GM19043 (cell line): Measurements from ENCODE around the gene CAMK1G.

ENCODE experiments used
- ATAC-seq: cut with Tn5 transposase; IDR thresholded peaks from one replicate; pipeline ENCODE4 v1.9.1; 2021; ENCODE audit warnings: low read depth; ENCODE audit not compliant: unreplicated experiment

The CAMK1G gene

GRCh38 chr1:209564849-209565248 lies 18.7 kb upstream of the CAMK1G start:
- ATAC-seq = no peak

DNA sequence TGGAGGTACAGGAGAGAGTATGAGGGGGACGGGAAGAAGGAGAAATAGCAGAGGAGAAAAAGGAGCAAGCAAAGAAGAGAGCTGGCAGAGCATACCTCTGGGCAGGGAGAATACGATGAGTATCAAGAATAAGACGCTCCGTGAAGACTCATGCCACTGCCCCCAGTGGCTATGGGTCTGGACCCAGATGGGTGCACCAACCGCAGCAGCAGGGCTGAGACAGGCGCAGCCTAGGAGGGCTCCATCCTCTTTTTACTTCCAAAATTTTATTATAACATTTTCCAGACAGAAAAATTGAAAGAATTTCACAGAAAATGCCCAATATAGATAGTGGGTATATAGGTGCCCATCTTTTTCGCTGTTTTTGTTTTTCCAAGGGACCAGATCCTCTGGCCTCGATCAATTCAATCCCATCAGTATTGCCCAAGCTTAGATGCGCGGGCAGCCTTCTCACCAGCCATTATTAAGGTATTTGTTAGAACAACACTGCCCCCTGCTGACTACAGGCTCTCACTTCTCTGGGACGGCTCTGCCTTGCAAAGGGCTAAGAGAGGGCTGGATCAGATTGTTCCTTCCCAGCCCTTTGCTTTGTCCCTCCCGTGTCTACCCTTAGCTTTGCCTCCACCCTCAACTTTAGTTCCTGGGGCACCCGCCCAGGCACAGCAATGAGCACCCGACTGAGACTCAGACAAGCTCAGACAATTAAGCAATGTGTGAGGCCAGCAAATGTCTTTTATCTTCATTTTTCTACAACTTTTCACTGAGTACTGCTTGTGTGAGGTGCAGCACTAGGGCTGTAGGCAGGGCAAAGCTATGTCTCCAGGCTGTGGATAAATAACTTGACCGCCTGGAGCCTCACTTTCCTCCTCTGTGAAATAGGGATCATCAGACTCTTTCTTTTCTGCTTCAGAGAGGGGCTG lies 17.5 kb upstream of the CAMK1G start:
- peak; percentile 78 for ATAC-seq

GRCh38 chr1:209567698-209568175 lies 15.8 kb upstream of the CAMK1G start:
- ATAC-seq = no peak

DNA sequence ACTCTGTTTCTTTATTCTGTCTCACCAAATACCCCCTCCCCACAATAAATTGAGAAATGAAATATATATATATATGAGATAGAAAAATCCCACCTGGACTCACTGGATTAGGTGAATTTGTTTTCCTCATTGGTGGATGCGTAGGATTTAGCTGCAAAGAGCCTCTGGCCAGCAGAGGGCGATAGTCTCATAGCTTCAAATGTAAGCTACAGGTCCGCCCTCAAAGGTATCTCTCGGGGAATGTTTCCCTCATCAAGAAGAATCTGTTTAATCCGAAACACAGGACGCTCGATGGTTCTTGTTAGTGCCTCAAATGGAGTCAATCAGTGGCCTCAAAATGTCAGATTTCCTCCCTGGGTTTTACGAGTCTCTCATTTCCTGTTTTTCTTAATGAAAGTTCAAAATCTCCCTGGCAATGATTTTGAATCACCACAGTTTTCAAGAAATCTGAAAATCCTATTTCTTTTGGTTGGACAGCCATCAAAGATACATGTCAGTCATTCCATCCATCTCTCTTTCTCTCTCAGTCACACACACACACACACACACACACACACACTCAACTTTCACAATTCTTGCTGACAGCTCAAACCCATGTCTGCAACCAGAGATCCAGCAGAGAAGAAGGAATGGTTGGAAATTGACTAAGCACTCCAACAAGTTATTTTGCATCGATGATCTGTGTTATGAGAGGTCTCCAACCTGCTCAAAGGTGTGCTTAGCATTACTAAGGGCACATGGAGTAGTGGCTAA lies 13.9 kb upstream of the CAMK1G start:
- no peak for ATAC-seq

DNA sequence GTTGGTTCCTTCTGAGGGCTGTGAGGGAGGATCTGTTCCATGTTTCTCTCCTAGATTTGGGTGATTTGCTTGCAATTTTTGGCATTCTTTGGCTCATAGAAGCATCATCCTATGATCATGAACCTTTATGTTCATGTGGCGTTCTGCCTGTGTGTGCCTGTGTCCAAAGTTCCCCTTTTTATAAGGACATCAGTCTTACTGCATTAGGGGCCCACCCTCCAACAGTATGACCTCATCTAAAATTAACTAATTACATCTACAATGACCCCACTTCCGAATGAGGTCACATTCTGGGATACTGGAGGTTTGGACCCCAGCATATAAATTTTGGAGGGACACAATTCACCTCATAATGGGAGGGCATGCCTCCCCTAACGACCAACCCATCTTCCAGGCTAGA lies 12.8 kb upstream of the CAMK1G start:
- ATAC-seq = no peak

DNA sequence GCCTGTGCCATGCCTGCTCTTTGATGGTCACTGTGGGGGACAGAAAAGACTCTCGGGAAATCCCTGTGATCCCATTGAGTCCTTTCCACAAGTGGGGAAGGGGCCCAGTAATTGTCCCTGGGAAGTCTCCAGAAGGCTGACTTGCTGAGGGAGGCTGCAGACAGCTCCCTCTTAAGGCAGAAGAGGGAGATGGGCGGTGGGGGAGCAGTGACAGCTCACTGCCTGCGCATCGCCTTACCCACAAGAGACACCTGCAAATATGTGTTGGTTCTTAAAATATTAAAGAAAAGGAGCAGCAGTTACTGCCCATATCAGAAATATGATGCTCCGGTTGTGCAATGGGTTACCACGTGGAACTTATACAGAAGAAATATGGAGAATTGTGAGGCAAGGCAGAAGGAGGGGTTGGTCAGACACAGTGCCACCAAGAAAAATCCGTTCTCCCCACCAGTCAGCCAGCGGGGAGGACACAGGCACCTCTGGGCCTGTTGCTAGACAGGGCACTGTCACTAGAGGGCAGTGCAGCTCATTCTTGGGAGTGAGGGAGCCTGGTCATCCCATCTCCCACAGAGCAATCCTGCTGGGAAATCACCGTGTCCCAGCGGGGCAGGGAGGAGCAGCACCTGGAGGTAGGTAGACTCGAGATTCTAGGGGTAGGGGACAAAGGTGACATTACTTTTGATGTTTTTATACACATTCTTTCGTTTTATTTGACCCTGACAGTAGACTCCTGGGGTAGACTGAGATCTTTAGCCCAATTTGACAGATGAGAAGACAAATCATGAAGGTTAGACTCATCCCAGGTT lies 6.9 kb upstream of the CAMK1G start:
- peak; percentile 76 for ATAC-seq

DNA sequence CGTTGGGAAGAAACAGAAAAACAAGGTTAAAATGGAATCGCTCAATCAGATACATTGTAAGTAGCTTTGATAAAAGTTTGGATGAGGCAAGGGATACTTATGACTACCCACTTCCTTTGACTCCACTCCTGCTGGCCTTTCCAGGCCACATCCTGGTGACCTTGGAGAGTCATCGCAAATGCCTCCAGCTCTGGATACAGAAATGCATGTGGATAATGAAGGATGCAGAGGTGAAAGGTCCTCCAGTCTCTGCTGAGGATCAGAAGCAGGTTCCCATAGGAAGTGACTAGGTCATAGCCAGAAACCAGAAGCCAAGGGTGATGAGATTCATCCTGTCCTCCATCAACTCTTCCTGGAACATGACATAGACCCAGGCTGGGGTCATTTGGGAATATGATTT lies 6.2 kb upstream of the CAMK1G start:
- ATAC-seq = no peak

GRCh38 chr1:209580577-209580976 lies 2.9 kb upstream of the CAMK1G start:
- ATAC-seq = no peak

DNA sequence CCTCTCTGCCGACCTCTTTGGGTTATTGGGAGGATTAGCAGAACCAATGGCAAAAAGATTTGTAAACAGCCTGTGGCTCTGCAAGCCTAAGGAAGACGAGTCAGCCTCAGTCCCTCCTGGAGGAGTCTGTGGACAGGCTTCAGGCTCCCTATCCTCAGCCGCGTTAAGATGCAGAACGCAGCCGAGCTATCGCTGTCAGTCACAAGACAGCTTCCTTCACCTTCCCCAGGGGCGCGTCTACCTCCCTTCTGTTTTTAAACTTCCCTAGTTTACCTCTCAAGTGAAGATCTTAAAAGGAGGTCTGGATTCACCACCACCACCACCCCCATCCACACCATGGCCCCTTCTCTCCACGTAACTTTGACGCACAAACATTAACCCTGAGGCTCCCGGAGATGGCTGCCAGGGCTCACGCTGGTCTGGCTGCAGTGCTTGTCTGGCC lies 738 bp downstream of the CAMK1G start:
- ATAC-seq = no peak

GRCh38 chr1:209585197-209585596 lies 1.7 kb downstream of the CAMK1G start:
- no peak for ATAC-seq

DNA sequence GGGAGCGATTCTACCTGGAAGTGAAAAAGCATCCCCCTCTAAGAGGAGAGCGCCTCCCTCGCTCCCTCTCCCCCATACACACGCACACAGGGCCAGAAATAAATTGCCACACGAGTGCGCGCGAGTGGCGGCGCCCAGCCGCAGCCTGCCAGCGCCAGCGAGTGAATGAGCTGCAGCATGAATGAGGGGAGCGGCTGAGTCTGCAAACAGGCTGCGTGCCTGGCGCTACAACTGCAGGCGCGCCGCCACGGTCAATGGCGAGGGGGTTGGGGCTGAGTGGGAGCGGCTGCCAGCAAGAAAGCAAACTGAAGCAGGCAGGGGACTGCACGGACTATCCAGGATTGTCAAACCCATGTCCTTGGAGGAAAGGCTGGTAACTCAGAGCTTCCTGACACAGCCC lies 2.2 kb downstream of the CAMK1G start:
- no peak for ATAC-seq

DNA sequence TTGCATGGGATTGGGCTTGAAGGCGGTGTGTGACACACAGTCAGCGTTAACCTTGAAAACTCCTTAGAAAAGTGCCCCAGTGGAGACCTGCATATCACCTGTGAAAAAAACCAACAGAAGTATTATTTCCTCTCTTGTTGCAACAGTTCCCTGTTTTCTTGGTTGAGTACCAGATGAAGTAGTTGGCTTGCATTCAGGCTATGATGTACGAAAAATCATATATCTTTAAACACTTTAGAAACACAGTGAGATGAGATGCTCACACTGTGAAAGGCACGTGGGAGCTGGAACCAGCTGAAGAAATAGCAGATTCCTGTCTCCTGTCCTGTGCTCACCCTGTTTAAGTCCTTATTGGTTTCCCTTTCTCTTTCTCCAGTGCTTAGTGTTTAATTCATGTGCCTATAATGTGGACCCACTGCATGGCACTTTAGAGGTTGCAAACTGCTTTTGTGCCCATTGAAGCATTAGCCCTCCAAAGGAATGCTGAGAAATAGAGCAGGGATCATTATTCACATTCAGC lies 2.8 kb downstream of the CAMK1G start:
- no peak for ATAC-seq

- no peak for ATAC-seq
These were observed 4.3 kb downstream of the CAMK1G start for GRCh38 chr1:209587789-209588188.

GRCh38 chr1:209589440-209589839 lies 5.9 kb downstream of the CAMK1G start:
- no peak for ATAC-seq

GRCh38 chr1:209589863-209590262 lies 6.3 kb downstream of the CAMK1G start:
- no peak for ATAC-seq

DNA sequence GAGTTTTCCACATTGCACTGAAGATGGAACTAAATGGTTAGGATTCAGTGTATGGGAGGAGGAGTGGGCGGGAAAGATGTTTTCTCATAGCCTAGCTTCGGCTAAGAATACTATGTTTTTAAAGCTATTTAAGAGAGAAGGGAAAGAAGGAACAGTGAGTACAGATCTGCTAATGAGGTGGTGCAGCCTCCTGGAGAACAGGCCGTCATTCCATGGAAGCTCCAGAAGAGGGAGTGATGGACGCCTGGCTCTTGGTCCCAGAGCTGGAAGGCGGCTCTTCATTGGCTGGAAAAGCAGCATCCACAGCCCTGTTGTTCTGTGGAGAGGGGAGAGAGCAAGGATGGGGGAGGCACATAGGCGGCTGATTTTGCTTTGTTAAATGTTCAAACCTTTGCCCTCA lies 6.9 kb downstream of the CAMK1G start:
- ATAC-seq = no peak

DNA sequence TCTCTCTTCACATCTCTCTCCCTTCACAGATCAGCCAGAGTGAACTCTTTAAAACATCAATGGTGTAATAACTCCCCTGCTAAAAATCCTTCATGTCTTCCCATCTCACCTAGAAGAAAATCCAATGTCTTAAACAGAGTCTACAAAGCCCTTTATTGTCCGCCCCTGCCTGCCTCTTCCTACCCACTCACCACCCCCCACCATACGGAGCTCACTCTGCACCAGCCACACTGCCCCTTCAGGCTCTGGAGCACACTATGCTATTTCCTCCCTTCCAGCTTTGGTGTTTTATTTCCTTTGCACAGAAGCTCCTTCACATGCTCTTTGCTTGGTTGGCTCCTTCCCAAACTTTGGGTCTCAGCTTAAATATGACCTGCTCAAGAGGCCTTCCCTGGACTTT lies 10.2 kb downstream of the CAMK1G start:
- no peak for ATAC-seq

GRCh38 chr1:209594440-209594839 lies 10.9 kb downstream of the CAMK1G start:
- ATAC-seq = no peak

GRCh38 chr1:209595028-209595427 lies 11.5 kb downstream of the CAMK1G start:
- no peak for ATAC-seq

DNA sequence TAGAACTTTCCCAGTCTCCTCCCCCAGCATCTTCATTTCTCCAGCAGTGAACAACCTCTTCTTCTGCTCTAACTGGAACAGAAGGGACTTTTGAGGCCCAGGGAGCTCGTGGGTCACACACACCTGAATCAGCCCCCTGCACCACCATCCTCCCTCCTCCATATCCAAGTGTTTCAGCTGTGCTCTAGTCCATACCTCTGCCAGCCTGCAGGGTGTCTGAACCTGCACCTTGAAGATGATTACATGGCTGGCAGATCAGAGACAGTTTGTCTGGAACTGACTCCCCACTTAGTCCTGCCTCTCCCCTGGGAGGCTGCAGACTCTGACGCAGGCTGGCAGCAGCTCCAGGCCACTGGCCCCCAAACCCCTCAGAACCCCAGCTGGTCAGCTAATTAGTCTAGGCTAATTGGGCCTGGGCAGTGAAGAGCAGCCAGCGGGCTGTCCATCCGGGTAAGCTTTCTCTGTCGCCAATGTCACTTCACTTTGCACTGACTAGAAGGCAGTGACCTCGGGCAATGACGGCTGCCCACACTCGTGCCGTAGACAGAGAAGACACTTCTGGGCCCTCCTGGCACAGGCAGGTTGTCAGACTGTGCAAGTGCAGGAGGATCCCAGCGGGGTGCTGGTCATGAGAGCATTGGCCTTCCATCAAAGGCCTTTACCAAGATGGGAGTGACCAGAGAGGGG lies 12.2 kb downstream of the CAMK1G start:
- ATAC-seq = no peak
